CD14-positive monocyte (primary cell): ENCODE measurements around the gene ZNF391. TPM values are rescaled to one million over a fixed set of nuclear protein-coding genes. Genes with fewer than 3 reads are reported as not detected.

Experiments
- DNase-seq, 3 donors: peaks; one replicate each; pipeline ENCODE4 v3.0.0-alpha.2; 2011 to 2022
- H2AFZ ChIP-seq: 2 replicates; pipeline ENCODE4 v1.6.0; 2012; ENCODE audit warnings: mild to moderate bottlenecking, low read depth, low read length, inconsistent platforms; ENCODE audit not compliant: insufficient read depth, poor library complexity, severe bottlenecking
- H3K27ac ChIP-seq, 2 donors: 1 replicate in 1 of 2; 2 replicates in 1 of 2; pipeline ENCODE4 v1.5.1; 2012 to 2013; ENCODE audit warnings: low read length in 2 of 2, control low read depth in 1 of 2, inconsistent platforms in 1 of 2, low read depth in 1 of 2, mild to moderate bottlenecking in 1 of 2
- H3K27me3 ChIP-seq, 2 donors: one replicate each; pipeline versions ENCODE4 v1.6.0 to v1.6.1; 2011 to 2013; ENCODE audit warnings: low read length in 2 of 2; ENCODE audit not compliant: control insufficient read depth in 2 of 2, insufficient read depth in 2 of 2
- H3K36me3 ChIP-seq, 2 donors: replicated peaks in 1 of 2; 1 replicate in 1 of 2; 2 replicates in 1 of 2; pipeline versions ENCODE4 v1.5.1 to v1.6.1; 2012 to 2013; ENCODE audit warnings: low read length in 2 of 2, control low read depth in 1 of 2, inconsistent platforms in 1 of 2, mild to moderate bottlenecking in 1 of 2; ENCODE audit not compliant: insufficient read depth in 2 of 2, control insufficient read depth in 1 of 2
- H3K4me1 ChIP-seq, 2 donors: 1 replicate in 1 of 2; 2 replicates in 1 of 2; pipeline versions ENCODE4 v1.5.1 to v1.6.1; 2012 to 2013; ENCODE audit warnings: low read length in 2 of 2, control low read depth in 1 of 2, inconsistent platforms in 1 of 2, mild to moderate bottlenecking in 1 of 2, moderate library complexity in 1 of 2; ENCODE audit not compliant: insufficient read depth in 2 of 2, control insufficient read depth in 1 of 2
- H3K4me2 ChIP-seq: replicated peaks from 2 replicates; pipeline ENCODE3; 2012; ENCODE audit warnings: low read length, moderate library complexity, mild to moderate bottlenecking; ENCODE audit not compliant: poor library complexity, severe bottlenecking; ENCODE audit errors: extremely low read depth
- H3K4me3 ChIP-seq, 3 experiments: fragments of 200-600 bp in 1 of 3; sonication (generic) in 1 of 3; replicated peaks in 1 of 3; 1 replicate in 2 of 3; 2 replicates in 1 of 3; pipeline ENCODE4 v1.5.1; 2011 to 2013; ENCODE audit warnings: low read length in 3 of 3, mild to moderate bottlenecking in 3 of 3, control low read depth in 2 of 3, low read depth in 2 of 3, inconsistent platforms in 1 of 3, moderate library complexity in 1 of 3
- H3K79me2 ChIP-seq: 2 replicates; pipeline ENCODE4 v1.6.0; 2012; ENCODE audit warnings: mild to moderate bottlenecking, control low read depth, inconsistent platforms, low read length, moderate library complexity; ENCODE audit not compliant: insufficient read depth
- H3K9ac ChIP-seq: 2 replicates; pipeline ENCODE4 v1.6.0; 2017; ENCODE audit warnings: low read length, mild to moderate bottlenecking; ENCODE audit not compliant: insufficient read depth, poor library complexity, severe bottlenecking
- H3K9me3 ChIP-seq, 2 donors: replicated peaks in 1 of 2; 1 replicate in 1 of 2; 2 replicates in 1 of 2; pipeline versions ENCODE4 v1.5.1 to v1.6.1; 2012 to 2013; ENCODE audit warnings: low read length in 2 of 2, control low read depth in 1 of 2; ENCODE audit not compliant: control insufficient read depth in 1 of 2, insufficient read depth in 1 of 2
- H4K20me1 ChIP-seq: 2 replicates; pipeline ENCODE4 v1.6.0; 2012; ENCODE audit warnings: mild to moderate bottlenecking, low read length, control low read depth, moderate library complexity; ENCODE audit not compliant: insufficient read depth
- H3K27ac Mint-ChIP-seq, 7 donors: one replicate each; pipeline ENCODE4 v1.8.0; 2020; ENCODE audit warnings: mild to moderate bottlenecking in 7 of 7, mixed read lengths in 7 of 7, moderate library complexity in 6 of 7, inconsistent platforms in 2 of 7
- H3K27me3 Mint-ChIP-seq, 3 donors: one replicate each; pipeline ENCODE4 v1.8.0; 2021 to 2022; ENCODE audit warnings: low read depth in 3 of 3, mild to moderate bottlenecking in 3 of 3, mixed read lengths in 3 of 3, moderate library complexity in 3 of 3, inconsistent platforms in 1 of 3
- H3K36me3 Mint-ChIP-seq, 2 donors: one replicate each; pipeline ENCODE4 v1.8.0; 2020; ENCODE audit warnings: mixed read lengths in 2 of 2, inconsistent platforms in 1 of 2, mild to moderate bottlenecking in 1 of 2
- H3K4me1 Mint-ChIP-seq: one replicate; pipeline ENCODE4 v1.8.0; 2020; ENCODE audit warnings: mild to moderate bottlenecking, mixed read lengths
- H3K4me3 Mint-ChIP-seq, 2 donors: one replicate each; pipeline ENCODE4 v1.8.0; 2020; ENCODE audit warnings: mild to moderate bottlenecking in 2 of 2, mixed read lengths in 2 of 2, moderate library complexity in 1 of 2
- H3K9me3 Mint-ChIP-seq, 7 donors: one replicate each; pipeline ENCODE4 v1.8.0; 2020 to 2022; ENCODE audit warnings: mixed read lengths in 7 of 7, mild to moderate bottlenecking in 6 of 7, moderate library complexity in 6 of 7, inconsistent platforms in 2 of 7
- WGBS: methylation state at CpG from one replicate; pipeline ENCODE4 v1.1.5; 2013; ENCODE audit warnings: missing lambda C conversion rate; ENCODE audit not compliant: insufficient coverage; 5-methylcytosine and 5-hydroxymethylcytosine counted together
- intact Hi-C, 2 donors: fragments of 100-400 bp; cut with micrococcal nuclease; formaldehyde crosslinking; loops; one replicate each; pipeline versions ENCODE4 v1.15.0 to v1.15.1; 2023
- polyA plus RNA-seq, 3 donors: library from polyadenylated mRNA; depleted of rRNA in 1 of 3; unstranded in 2 of 3; stranded (reverse) in 1 of 3; fragments of 300-500 nt in 2 of 3; fragments of >200 nt in 1 of 3; fragmentation: Illumina TruSeq in 2 of 3; gene quantifications; 1 replicate in 2 of 3; 2 replicates in 1 of 3; pipeline ENCODE4 v1.2.3, GENCODE V29; 2012 to 2021
- TF ChIP-seq, protein P1 (sequence below): fragments of 200-600 bp; IDR thresholded peaks from one replicate; pipeline ENCODE4 v1.8.0; 2022; ENCODE audit warnings: antibody characterized with exemption, mild to moderate bottlenecking

The ZNF391 gene
- polyA plus RNA-seq, 3 donors = 0.07 to 0.17 TPM; not detected in 1

DNA sequence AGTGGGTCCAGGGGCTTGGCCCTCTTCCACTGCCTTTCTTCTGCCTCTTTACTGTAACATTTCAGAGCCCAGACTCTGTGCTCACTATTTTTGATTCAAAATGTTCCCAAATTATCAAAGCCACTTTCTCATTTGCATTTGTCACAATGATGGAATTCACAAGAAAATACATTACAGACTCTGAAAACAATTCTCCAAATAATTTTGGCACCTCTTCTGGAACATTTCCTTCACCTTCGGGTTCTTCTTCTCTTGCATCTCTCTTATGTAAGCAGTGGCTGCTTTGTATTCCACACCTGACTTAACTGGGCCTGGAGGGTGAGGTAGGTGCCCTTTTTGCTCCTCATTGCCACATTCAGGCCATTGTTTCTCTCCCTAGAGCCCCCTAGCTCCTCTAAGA, 54.4 kb downstream of the ZNF391 start:
- no peaks in the 10 kb centered on the region for H3K4me1 ChIP-seq
- H3K79me2 ChIP-seq = no peaks in the 10 kb centered on the region
- no peak overlapping the region for H3K9ac ChIP-seq
- DNase-seq = no peak
- TF ChIP-seq, protein P1, sequence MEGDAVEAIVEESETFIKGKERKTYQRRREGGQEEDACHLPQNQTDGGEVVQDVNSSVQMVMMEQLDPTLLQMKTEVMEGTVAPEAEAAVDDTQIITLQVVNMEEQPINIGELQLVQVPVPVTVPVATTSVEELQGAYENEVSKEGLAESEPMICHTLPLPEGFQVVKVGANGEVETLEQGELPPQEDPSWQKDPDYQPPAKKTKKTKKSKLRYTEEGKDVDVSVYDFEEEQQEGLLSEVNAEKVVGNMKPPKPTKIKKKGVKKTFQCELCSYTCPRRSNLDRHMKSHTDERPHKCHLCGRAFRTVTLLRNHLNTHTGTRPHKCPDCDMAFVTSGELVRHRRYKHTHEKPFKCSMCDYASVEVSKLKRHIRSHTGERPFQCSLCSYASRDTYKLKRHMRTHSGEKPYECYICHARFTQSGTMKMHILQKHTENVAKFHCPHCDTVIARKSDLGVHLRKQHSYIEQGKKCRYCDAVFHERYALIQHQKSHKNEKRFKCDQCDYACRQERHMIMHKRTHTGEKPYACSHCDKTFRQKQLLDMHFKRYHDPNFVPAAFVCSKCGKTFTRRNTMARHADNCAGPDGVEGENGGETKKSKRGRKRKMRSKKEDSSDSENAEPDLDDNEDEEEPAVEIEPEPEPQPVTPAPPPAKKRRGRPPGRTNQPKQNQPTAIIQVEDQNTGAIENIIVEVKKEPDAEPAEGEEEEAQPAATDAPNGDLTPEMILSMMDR = no peak
- no peak overlapping the region for H3K4me3 Mint-ChIP-seq
- no peaks in the 10 kb centered on the region for H3K27me3 ChIP-seq
- peaks cover 41 to 74% of the 10 kb centered on the region in 2 donors for H3K9me3 ChIP-seq
- no peaks in the 10 kb centered on the region for H3K4me1 Mint-ChIP-seq
- H2AFZ ChIP-seq = no peak overlapping the region
- no CpG with 5 or more reads among the region's 1 CpG for WGBS
- no peak overlapping the region for H3K4me2 ChIP-seq
- intact Hi-C loops = no loop called here
- no peaks in the 10 kb centered on the region for H3K36me3 ChIP-seq
- no peaks in the 10 kb centered on the region for H4K20me1 ChIP-seq
- peaks cover 16 to 56% (median 38%) of the 10 kb centered on the region in 7 donors for H3K9me3 Mint-ChIP-seq
- no peaks in the 10 kb centered on the region for H3K27me3 Mint-ChIP-seq
- no peak overlapping the region for H3K27ac ChIP-seq
- no peak overlapping the region for H3K4me3 ChIP-seq
- H3K36me3 Mint-ChIP-seq = peaks cover 0 to 2% of the 10 kb centered on the region in 2 donors
- no peak overlapping the region for H3K27ac Mint-ChIP-seq

DNA sequence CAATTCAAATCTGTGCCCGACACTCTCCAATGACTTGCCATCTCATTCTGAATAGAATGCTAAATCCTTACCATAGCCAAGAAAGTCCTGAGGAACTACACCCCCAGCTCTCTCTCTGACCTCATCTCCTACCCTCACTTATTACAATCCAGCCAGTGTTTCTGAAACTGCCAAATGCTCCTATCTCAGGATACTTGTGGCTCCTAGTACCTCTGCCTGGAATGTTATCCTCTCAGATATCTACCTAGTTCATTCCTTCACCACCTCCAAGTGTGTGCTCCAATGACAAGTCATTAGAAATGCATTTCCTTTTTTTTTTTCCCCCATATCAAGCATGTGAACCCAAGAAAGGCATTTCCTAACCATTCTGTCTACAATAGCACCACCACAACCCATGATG, 59.9 kb downstream of the ZNF391 start:
- Histone ChIP-seq H3K9ac (no peak overlapping the region), H3K9me3 (peaks cover 39 to 100% of the 10 kb centered on the region in 2 donors), H2AFZ (no peak overlapping the region), H3K79me2 (no peaks in the 10 kb centered on the region), H3K4me2 (no peak overlapping the region), H3K36me3 (peaks cover 15 to 37% of the 10 kb centered on the region in 2 donors), H3K27ac (no peak overlapping the region), H3K27me3 (no peaks in the 10 kb centered on the region), H4K20me1 (no peaks in the 10 kb centered on the region), H3K4me1 (no peaks in the 10 kb centered on the region), H3K4me3 (no peak overlapping the region)
- Mint-ChIP-seq H3K36me3 (peaks cover 19 to 21% of the 10 kb centered on the region in 2 donors), H3K4me3 (no peak overlapping the region), H3K27ac (no peak overlapping the region), H3K4me1 (no peaks in the 10 kb centered on the region), H3K27me3 (no peaks in the 10 kb centered on the region), H3K9me3 (peaks cover 42 to 78% (median 72%) of the 10 kb centered on the region in 7 donors)
- intact Hi-C loops = no loop called here
- DNase-seq = no peak
- TF ChIP-seq, protein P1 = no peak
- WGBS = 93% methylated on average over 1 of the region's 1 CpG
